GM12864 (cell line): ENCODE measurements around the gene AOPEP.

Experiments used
- DNase-seq: peaks from one replicate; pipeline ENCODE4 v3.0.0-alpha.2; 2011; ENCODE audit warnings: low read depth
- H3K4me3 ChIP-seq: 2 replicates; pipeline ENCODE4 v1.5.1; 2011; ENCODE audit warnings: mild to moderate bottlenecking, low read depth, low read length, control low read depth
- TF ChIP-seq, protein P1 (sequence below): IDR thresholded peaks from 2 replicates; pipeline ENCODE4 v1.5.1; 2011; ENCODE audit warnings: low read depth, mild to moderate bottlenecking, moderate library complexity, low read length, control low read depth, inconsistent platforms; ENCODE audit errors: missing control alignments

The AOPEP gene

GRCh38 chr9:94743035-94743954, 16.8 kb downstream of the AOPEP start:
- no peak for DNase-seq
- TF ChIP-seq, protein P1, sequence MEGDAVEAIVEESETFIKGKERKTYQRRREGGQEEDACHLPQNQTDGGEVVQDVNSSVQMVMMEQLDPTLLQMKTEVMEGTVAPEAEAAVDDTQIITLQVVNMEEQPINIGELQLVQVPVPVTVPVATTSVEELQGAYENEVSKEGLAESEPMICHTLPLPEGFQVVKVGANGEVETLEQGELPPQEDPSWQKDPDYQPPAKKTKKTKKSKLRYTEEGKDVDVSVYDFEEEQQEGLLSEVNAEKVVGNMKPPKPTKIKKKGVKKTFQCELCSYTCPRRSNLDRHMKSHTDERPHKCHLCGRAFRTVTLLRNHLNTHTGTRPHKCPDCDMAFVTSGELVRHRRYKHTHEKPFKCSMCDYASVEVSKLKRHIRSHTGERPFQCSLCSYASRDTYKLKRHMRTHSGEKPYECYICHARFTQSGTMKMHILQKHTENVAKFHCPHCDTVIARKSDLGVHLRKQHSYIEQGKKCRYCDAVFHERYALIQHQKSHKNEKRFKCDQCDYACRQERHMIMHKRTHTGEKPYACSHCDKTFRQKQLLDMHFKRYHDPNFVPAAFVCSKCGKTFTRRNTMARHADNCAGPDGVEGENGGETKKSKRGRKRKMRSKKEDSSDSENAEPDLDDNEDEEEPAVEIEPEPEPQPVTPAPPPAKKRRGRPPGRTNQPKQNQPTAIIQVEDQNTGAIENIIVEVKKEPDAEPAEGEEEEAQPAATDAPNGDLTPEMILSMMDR, result no peak
- no peak overlapping the region for H3K4me3 ChIP-seq

GRCh38 chr9:94745806-94746540, 19.5 kb downstream of the AOPEP start:
- DNase-seq, result no peak
- TF ChIP-seq, protein P1, result no peak
- H3K4me3 ChIP-seq, result no peak overlapping the region

DNA sequence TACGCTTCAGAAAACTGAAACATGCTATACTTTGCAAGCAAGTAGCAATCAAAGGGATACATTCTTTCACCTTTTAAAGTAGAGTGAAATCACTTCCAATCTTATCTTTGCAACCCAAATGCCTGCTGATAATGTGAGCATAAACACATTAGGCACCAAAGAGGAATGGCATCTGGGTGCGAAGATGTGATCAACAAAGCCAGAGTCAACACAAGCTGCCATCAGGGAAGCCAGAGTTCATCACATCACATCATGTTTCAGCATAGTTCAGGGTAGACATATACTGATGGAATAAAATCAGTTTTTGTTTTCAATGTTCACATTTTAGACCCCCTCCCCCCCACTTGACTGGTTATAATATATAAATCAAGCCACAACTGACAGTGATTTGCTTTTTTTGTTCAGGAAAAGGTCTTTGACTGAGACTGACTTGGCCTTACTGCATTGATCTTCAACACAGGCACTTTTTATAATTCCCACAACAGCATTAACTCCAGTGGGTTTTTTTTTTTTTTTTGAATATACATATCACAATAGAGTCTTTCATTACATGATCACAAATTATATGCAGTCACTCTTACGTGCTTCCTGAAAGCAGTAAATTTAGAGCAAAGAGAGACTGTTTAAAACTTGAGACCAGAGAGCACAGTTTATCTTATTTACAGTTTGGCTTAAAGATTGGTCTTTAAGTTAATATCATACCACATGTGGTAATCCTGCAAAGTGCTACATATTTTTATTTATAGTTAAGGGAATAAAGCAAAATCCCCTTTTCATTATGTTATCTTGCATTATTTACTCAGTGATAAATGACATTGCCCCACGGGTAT, 20.3 kb downstream of the AOPEP start:
- DNase-seq, result no peak
- no peak overlapping the region for H3K4me3 ChIP-seq
- TF ChIP-seq, protein P1, result no peak

DNA sequence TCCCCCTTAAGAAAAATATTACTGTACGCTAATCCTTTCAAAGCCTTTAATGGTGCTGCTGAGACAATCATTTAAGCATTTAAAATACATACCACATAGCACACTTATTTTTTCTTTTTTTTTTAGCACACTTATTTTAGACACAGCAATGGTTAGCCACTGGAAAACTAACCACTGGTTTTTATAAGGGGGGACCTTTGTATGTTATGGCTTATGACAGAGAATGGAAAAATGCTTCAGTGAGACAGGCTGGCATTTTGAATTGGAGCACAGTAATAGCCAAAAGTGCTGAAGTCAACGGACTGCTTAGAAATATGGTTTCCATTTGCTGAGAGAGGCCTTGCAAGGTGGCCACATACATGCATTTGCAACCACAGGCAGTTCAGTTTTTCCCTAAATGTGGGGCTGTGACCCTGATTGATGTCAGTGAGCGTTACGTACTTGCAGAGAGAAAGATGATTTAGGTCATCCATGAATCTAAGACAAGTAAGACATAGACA, 28.5 kb downstream of the AOPEP start:
- DNase-seq, result no peak
- H3K4me3 ChIP-seq, result no peak overlapping the region
- TF ChIP-seq, protein P1, result no peak

DNA sequence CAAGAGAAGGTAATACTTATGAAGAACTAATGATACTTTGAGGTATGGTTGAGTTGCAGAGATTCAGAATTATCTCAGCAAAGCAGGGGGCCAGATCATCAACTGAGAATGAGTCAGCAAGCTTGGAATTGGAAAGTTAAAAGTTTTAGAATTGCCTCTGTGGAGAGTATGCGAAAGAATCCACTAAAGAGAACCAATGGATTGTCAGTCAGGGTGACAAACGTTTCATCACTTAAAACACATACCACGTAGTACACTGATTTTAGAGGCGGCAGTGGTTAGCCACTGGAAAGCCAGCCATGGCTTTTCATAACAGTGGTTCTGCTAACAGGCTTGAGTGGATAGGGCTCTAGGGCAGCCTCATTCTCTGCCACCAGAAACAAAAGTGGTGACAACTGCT, 30.7 kb downstream of the AOPEP start:
- TF ChIP-seq, protein P1, result no peak
- no peak for DNase-seq
- no peak overlapping the region for H3K4me3 ChIP-seq

DNA sequence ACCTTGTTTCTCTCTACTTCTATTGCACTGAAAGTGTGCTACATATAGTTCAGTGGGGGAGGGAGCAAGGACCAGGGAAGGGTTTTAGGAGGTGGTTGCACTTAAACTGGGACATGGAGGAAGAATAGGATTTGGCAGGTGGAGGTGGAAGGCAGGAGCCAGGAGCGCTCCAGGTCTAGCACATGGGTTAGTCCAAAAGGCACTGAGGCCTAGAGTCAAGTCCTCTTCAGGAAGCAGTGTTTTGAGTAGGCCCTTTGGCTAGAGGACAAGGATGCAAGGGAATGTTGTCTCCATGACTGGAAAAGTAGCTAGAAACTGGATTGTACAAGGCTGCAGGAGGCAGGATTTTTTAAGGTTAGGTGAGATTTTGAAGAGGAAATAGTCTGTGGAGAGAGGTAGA, 31.5 kb downstream of the AOPEP start:
- no peak for DNase-seq
- TF ChIP-seq, protein P1, result no peak
- no peak overlapping the region for H3K4me3 ChIP-seq
